IPS-NIHi7 (cell line): Measurements from ENCODE around the gene PHAF1.

Source experiments
- DNase-seq: peaks from one replicate; pipeline ENCODE4 v3.0.0; 2012; ENCODE audit warnings: mixed read lengths; ENCODE audit errors: extremely low spot score

PHAF1 gene

GRCh38 chr16:67195676-67196075, 85.9 kb downstream of the PHAF1 start:
- DNase-seq: no peak

- DNase-seq: no peak
These were observed 87.1 kb downstream of the PHAF1 start for GRCh38 chr16:67196881-67197280.

DNA sequence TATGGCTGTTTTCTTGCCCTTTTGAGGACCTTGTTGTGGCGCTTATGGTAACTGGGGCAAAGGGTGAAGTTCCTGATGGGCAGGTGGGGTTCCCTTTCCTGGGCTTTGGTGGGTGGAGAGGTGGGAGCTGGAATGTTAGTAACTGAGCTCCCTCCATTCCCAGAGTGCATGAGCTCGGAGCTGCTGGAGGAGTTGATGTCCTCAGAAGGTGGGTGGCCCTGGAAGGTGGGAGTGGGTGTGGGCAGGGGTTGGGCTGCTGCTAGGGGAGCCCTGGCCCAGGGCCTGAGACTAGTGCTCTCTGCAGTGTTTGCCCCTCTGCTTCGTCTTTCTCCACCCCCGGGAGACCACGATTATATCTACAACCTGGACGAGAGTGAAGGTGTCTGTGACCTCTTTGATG, 88.0 kb downstream of the PHAF1 start:
- no peak for DNase-seq
